ENCODE results near the gene GPBP1.
"Not testable (repeated sequence)": the region's sequence is repeated elsewhere in the genome, so short reads cannot be mapped to it uniquely, and the experiment has no call there.

Gene GPBP1

GRCh38 chr5:57172466-57173318 is 1.2 kb upstream of the GPBP1 start:
- Mint-ChIP-seq H3K27me3 (no peaks in the 10 kb centered on the region), H3K4me3 (peak overlapping the region; percentile 94), H3K4me1 (peaks cover 28% of the 10 kb centered on the region), H3K27ac (peak overlapping the region; percentile 97), H3K36me3 (peaks cover 24% of the 10 kb centered on the region), H3K9me3 (no peaks in the 10 kb centered on the region)
- CTCF ChIA-PET, result no interaction called here
- DNase-seq, result no peak

- H3K9me3 Mint-ChIP-seq, result no peaks in the 10 kb centered on the region
- H3K36me3 Mint-ChIP-seq, result peaks cover 38% of the 10 kb centered on the region
- CTCF ChIA-PET, result no interaction called here
- H3K4me1 Mint-ChIP-seq, result peaks cover 43% of the 10 kb centered on the region
- no peaks in the 10 kb centered on the region for H3K27me3 Mint-ChIP-seq
- peak overlapping the region; percentile 94 for H3K4me3 Mint-ChIP-seq
- peak; percentile 48 for DNase-seq
- peak overlapping the region; percentile 97 for H3K27ac Mint-ChIP-seq
These were observed 450 bp downstream of the GPBP1 start for GRCh38 chr5:57174128-57174889.

DNA sequence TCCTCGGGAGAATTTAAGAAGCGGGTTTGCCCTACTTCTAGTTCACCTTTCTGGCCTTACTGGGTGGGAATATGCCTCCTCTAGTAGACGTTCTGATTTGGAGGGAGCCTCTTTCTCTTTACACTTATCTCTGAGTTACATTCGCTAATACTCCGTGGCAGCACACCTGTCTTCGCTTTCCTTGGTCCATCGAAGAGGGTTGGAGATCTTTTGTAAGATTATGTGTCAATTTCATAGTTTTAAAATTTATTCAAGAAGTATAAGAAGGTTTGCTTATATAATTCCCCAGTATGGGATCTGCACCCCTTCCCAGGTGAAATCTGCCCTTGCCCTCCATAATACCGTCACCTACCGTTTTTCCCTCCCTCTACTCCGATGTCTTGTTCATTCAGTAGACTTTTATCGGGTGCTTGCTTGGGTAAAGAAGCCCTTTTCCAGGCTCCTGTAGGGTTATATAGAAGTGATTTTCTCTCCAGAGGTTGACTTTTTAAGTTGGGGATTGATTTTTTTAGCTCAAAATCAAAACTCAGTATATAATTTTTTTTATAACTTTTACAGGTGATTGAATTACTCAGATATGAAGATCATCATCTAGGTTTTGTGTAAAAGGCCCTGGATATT is 1.1 kb downstream of the GPBP1 start:
- CTCF ChIA-PET, result interaction anchor here (1.0 kb wide), 1 partner anchor 13 kb away, joined by 8 read pairs; no protein-coding TSS in a partner anchor
- Mint-ChIP-seq H3K9me3 (no peaks in the 10 kb centered on the region), H3K27me3 (no peaks in the 10 kb centered on the region), H3K36me3 (peaks cover 45% of the 10 kb centered on the region), H3K27ac (peak overlapping the region; percentile 97), H3K4me1 (peaks cover 49% of the 10 kb centered on the region), H3K4me3 (peak overlapping the region; percentile 94)
- DNase-seq, result no peak

DNA sequence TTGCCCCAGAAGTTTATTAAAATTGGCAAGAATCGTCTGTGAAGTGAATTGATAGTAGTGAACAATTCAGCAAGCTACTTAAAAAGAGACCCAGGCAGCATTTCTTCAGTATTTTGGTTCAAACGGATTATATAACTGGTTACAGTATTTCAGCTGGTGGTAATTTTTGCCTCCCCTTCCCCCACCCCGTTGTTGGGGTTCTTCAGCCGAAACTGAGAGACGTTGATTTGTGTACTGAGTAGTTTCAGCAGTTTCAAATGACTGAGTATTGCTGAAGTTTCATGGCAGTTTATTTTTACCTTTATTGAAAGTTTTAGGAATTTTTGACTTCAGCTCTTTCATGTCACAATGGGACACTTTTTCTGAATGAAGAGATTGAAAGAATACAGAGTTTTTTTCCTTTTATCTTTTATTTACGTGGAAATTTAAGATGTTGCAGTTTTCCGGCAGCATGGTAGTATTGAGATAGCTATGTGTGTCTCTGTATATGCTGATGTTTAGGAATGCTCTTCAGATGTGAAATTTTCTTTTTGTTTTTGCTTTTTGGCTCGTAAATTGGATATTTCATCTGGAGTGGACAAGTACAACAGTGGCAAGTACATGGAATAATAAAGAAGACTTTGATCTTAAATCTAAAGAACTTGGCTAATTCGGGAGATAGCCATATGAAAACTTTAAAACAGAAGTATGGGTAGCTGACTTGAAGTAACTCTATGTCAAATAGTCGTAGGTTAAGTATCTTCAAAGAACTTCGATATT is 1.9 kb downstream of the GPBP1 start:
- peak overlapping the region; percentile 94 for H3K4me3 Mint-ChIP-seq
- H3K4me1 Mint-ChIP-seq, result peaks cover 57% of the 10 kb centered on the region
- no peaks in the 10 kb centered on the region for H3K9me3 Mint-ChIP-seq
- peak; percentile 69 for DNase-seq
- CTCF ChIA-PET, result interaction anchor here (1.0 kb wide), 1 partner anchor 13 kb away, joined by 8 read pairs; no protein-coding TSS in a partner anchor
- peaks cover 51% of the 10 kb centered on the region for H3K36me3 Mint-ChIP-seq
- no peaks in the 10 kb centered on the region for H3K27me3 Mint-ChIP-seq
- H3K27ac Mint-ChIP-seq, result peak overlapping the region; percentile 97

DNA sequence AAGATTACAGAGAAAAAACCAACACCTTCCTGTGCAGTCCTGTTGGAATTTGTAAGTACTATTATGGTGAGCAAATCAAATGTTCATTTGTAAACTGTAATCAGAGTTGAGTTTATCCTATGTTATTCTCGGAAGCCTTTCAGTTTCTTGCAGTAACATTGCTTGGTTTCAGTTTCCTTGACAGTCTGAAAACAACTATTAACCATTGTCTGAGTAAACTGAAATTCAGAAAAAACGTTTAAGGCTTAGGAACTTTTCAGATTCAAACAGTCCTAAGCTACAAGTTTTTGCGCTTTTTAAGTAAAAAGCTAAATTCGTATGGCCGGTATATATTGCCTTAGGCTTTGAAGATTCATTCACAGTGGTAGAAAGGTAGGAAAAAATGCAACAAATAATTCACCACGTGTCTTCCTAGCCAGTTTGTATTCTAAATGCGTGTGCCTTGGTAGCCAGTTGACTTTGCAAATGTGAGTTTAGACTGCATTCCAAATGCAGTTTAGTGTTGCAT is 2.5 kb downstream of the GPBP1 start:
- DNase-seq, result no peak
- H3K36me3 Mint-ChIP-seq, result peaks cover 57% of the 10 kb centered on the region
- no peaks in the 10 kb centered on the region for H3K9me3 Mint-ChIP-seq
- H3K4me3 Mint-ChIP-seq, result peak overlapping the region; percentile 94
- H3K4me1 Mint-ChIP-seq, result peaks cover 63% of the 10 kb centered on the region
- no peaks in the 10 kb centered on the region for H3K27me3 Mint-ChIP-seq
- CTCF ChIA-PET, result interaction anchor here (0.6 kb wide), 1 partner anchor 278 kb away, joined by 4 read pairs; no protein-coding TSS in a partner anchor
- peak overlapping the region; percentile 97 for H3K27ac Mint-ChIP-seq

DNA sequence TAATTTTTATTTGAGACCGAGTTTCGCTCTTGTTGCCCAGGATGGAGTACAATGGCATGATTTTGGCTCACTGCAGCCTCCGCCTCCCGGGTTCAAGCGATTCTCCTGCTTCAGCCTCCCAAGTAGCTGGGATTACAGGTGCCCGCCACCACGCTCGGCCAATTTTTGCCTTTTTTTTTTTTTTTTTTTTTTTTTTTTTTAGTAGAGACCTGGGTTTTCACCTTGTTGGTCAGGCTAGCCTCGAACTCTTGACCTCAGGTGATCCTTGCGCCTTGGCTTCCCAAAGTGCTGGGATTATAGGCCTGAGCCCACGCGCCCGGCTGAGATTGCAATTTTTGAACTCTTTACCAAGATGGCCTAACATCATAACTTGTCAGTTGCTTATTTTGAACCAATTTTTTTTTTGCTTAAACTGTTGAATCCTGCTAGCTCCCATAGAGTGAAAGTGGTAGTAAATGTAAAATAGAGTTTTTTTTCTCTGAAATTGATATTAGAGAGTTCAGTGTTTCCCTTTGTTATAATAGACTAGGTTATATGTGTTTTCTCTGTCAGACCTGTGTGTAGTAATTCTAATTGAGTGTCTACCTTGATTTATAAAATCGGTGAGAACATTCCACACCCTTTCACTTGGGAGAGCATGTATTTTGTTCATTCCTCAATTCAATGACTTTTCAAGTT is 3.8 kb downstream of the GPBP1 start:
- CTCF ChIA-PET, result no interaction called here
- peaks cover 61% of the 10 kb centered on the region for H3K36me3 Mint-ChIP-seq

GRCh38 chr5:57178238-57178637 is 4.4 kb downstream of the GPBP1 start:
- CTCF ChIA-PET, DNase-seq, H3K9me3 Mint-ChIP-seq, H3K27me3 Mint-ChIP-seq: not testable (repeated sequence)
- Mint-ChIP-seq H3K27ac (peak overlapping the region; percentile 72), H3K4me3 (peak overlapping the region; percentile 94), H3K36me3 (peaks cover 61% of the 10 kb centered on the region), H3K4me1 (peaks cover 60% of the 10 kb centered on the region)

More for the DNA sequence above, 3.8 kb downstream of the GPBP1 start:
- Mint-ChIP-seq H3K27ac (peak overlapping the region; percentile 80), H3K4me1 (peaks cover 63% of the 10 kb centered on the region), H3K27me3 (no peaks in the 10 kb centered on the region), H3K9me3 (no peaks in the 10 kb centered on the region), H3K4me3 (peak overlapping the region; percentile 94)
- no peak for DNase-seq

GRCh38 chr5:57179262-57180200 is 5.7 kb downstream of the GPBP1 start:
- Mint-ChIP-seq H3K4me3 (peak overlapping the region; percentile 94), H3K9me3 (no peaks in the 10 kb centered on the region), H3K36me3 (peaks cover 68% of the 10 kb centered on the region), H3K27me3 (no peaks in the 10 kb centered on the region), H3K27ac (peak overlapping the region; percentile 79), H3K4me1 (peaks cover 68% of the 10 kb centered on the region)
- no peak for DNase-seq
- CTCF ChIA-PET, result interaction anchor here (0.7 to 0.8 kb wide), 2 partner anchors 12 to 40 kb away, joined by 3 to 4 read pairs; no protein-coding TSS in a partner anchor

- Mint-ChIP-seq H3K4me1 (peaks cover 76% of the 10 kb centered on the region), H3K9me3 (no peaks in the 10 kb centered on the region), H3K4me3 (peak overlapping the region; percentile 58), H3K36me3 (peaks cover 69% of the 10 kb centered on the region), H3K27me3 (no peaks in the 10 kb centered on the region), H3K27ac (peak overlapping the region; percentile 79)
- CTCF ChIA-PET, result no interaction called here
- DNase-seq, result peak; percentile 47
These were observed 7.3 kb downstream of the GPBP1 start for GRCh38 chr5:57181154-57181553.

DNA sequence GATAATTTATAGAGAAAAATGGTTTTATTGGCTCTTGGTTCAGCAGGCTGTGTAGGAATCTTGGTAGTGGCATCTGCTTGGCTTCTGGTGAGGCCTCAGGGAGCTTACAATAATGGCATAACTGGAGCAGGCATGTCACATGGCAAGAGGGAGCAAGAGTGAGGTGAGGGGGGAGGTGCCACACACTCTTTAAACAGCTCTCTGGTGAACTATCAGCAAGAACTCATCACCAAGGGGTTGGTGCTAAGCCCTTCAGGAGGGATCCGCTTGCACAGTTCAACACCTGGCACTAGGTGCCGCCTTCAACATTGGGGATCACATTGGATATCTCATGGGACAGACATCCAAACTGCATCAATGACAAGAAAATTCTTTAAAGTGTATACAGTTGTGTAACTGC is 10.5 kb downstream of the GPBP1 start:
- no peak overlapping the region for H3K27ac Mint-ChIP-seq
- H3K9me3 Mint-ChIP-seq, result no peaks in the 10 kb centered on the region
- CTCF ChIA-PET, result interaction anchor here (0.7 kb wide), 1 partner anchor 275 kb away, joined by 3 read pairs; no protein-coding TSS in a partner anchor
- H3K27me3 Mint-ChIP-seq, result no peaks in the 10 kb centered on the region
- H3K4me3 Mint-ChIP-seq, result no peak overlapping the region
- peaks cover 84% of the 10 kb centered on the region for H3K4me1 Mint-ChIP-seq
- peaks cover 60% of the 10 kb centered on the region for H3K36me3 Mint-ChIP-seq
- DNase-seq, result no peak

DNA sequence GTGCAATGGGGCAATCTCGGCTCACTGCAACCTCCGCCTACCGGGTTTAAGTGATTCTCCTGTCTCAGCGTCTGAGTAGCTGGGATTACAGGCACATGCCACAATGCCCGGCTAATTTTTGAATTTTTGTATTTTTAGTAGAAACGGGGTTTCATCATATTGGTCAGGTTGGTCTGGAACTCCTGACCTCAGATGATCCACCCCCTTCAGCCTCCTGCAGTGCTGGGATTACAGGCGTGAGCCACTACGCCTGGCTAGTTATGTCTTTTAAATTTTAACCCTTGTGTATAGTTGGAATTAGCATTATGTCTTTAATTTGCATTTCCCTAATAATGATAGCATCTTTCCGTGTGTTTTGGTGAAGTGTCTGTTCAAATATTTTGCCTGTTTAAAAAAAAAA is 11.5 kb downstream of the GPBP1 start:
- H3K36me3 Mint-ChIP-seq, result peaks cover 57% of the 10 kb centered on the region
- CTCF ChIA-PET, result no interaction called here
- DNase-seq, result no peak
- no peaks in the 10 kb centered on the region for H3K27me3 Mint-ChIP-seq
- H3K4me1 Mint-ChIP-seq, result peaks cover 83% of the 10 kb centered on the region
- H3K4me3 Mint-ChIP-seq, result no peak overlapping the region
- no peak overlapping the region for H3K27ac Mint-ChIP-seq
- H3K9me3 Mint-ChIP-seq, result no peaks in the 10 kb centered on the region

GRCh38 chr5:57186194-57186593 is 12.3 kb downstream of the GPBP1 start:
- Mint-ChIP-seq H3K9me3 (no peaks in the 10 kb centered on the region), H3K27ac (no peak overlapping the region), H3K36me3 (peaks cover 50% of the 10 kb centered on the region), H3K4me1 (peaks cover 77% of the 10 kb centered on the region), H3K27me3 (no peaks in the 10 kb centered on the region), H3K4me3 (no peak overlapping the region)
- DNase-seq, result no peak
- CTCF ChIA-PET, result no interaction called here
